ENCODE data around the gene STYXL2.

STYXL2 gene

DNA sequence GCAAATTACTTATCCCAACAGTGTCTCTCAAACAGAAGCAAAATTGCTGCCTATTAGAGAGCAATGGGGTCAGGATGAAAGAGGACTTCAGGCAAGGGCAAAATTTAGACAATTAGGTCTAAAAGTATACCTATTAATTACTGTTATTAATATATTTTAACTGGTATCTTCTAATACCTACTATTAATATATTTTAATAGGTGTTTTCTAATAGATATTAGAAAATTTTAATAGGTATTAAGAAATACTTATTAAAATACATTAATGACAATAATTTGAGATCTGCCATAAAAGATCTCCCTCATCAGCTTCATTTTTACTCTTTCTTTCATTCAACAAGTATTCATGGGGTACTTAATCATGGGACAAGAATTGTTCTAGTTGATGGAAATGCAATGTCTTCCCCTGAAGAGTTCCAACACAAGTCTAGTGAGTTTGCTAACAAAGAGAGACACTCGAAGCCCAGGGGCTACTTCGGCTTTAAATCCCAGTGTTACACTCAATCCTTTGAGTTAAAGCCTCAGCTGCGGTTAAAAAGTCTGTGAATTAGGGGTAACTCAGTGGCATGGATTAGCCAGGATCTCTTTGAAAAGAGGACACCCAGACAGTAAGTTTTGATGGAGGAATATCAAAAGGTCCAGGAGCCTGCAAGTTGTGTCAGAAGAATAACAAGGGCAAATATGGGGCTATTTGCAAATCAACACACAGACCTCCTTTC is 44.1 kb downstream of the STYXL2 start:
- DNase-seq = no peak

- DNase-seq = no peak
Measured at GRCh38 chr1:167138703-167139102, 44.8 kb downstream of the STYXL2 start.

DNA sequence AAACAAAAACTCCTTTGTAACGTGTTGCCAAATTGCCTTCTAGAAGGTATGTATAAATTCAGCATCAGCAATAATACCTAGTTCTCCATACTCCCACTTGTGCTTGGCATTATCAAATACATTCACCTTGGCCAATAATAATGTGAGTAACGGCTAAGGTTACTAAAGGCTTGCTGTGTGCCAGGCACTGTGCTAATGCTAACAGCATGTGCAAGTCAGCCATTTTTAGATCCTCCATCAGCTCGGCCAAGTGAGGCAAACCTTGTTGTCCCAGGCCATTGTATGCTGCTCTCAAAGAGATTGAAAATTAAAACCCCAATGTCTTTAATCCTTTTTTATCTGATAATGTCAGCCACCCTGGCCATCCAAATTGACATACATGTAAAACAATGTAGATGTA is 48.1 kb downstream of the STYXL2 start:
- no peak for DNase-seq

Measured in CD4-positive, alpha-beta T cell treated with Interleukin-1 beta for 1 hour (primary cell).